Progenitor cell of endocrine pancreas (in vitro differentiated cells): Measurements from ENCODE around the gene SPATA46. TPM values are rescaled to one million over a fixed set of nuclear protein-coding genes. Genes with fewer than 3 reads are reported as not detected.

Source experiments
- DNase-seq: peaks from one replicate; pipeline ENCODE4 v3.0.0; 2021; ENCODE audit warnings: low spot score; ENCODE audit not compliant: unreplicated experiment
- H3K27ac Mint-ChIP-seq: 2 replicates; pipeline ENCODE4 v1.8.0; 2021; ENCODE audit warnings: mild to moderate bottlenecking, moderate library complexity, mixed read lengths
- H3K27me3 Mint-ChIP-seq: 2 replicates; pipeline ENCODE4 v1.8.0; 2021; ENCODE audit warnings: mixed read lengths
- H3K36me3 Mint-ChIP-seq: 2 replicates; pipeline ENCODE4 v1.8.0; 2022; ENCODE audit warnings: mixed read lengths; ENCODE audit not compliant: insufficient read depth
- H3K4me1 Mint-ChIP-seq: 2 replicates; pipeline ENCODE4 v1.8.0; 2021; ENCODE audit warnings: low read depth, mixed read lengths
- H3K4me3 Mint-ChIP-seq: 2 replicates; pipeline ENCODE4 v1.8.0; 2021; ENCODE audit warnings: low read depth, mild to moderate bottlenecking, moderate library complexity, mixed read lengths
- H3K9me3 Mint-ChIP-seq: 2 replicates; pipeline ENCODE4 v1.8.0; 2021; ENCODE audit warnings: low read depth, mixed read lengths
- total RNA-seq: library from RNA; stranded (reverse); gene quantifications from 2 replicates; pipeline ENCODE4 v1.2.1, GENCODE V29; 2021
- TF ChIP-seq, protein P1 (sequence below): fragments of 200-600 bp; sonication (generic); IDR thresholded peaks from one replicate; pipeline ENCODE4 v1.5.0; 2021; ENCODE audit warnings: antibody characterized with exemption, mild to moderate bottlenecking; ENCODE audit not compliant: unreplicated experiment

Gene SPATA46
- total RNA-seq, 1 donor from 2014 or later = not detected

DNA sequence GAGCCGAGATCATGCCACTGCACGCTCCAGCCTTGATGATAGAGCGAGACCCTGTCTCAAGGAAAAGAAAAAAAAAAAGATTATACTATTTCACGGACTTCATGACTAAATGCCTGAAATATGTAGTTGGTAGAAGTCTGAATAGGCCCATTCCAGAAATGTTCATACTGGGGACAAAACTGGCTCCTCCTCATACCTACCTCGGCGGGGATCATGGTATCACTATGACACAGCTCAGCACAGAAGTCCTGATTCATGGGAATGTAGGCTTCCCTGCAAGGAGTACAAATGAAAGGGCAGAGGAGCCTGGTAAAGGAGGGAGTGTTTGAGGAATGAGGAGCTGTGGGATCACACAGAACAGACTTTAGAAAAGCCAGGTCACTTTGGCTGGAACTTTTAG lies 5.0 kb downstream of the SPATA46 start:
- Mint-ChIP-seq H3K27ac (no peak overlapping the region), H3K27me3 (no peaks in the 10 kb centered on the region), H3K36me3 (no peaks in the 10 kb centered on the region), H3K4me1 (peaks cover 3% of the 10 kb centered on the region), H3K4me3 (no peak overlapping the region), H3K9me3 (no peaks in the 10 kb centered on the region)
- no peak for DNase-seq
- TF ChIP-seq, protein P1, sequence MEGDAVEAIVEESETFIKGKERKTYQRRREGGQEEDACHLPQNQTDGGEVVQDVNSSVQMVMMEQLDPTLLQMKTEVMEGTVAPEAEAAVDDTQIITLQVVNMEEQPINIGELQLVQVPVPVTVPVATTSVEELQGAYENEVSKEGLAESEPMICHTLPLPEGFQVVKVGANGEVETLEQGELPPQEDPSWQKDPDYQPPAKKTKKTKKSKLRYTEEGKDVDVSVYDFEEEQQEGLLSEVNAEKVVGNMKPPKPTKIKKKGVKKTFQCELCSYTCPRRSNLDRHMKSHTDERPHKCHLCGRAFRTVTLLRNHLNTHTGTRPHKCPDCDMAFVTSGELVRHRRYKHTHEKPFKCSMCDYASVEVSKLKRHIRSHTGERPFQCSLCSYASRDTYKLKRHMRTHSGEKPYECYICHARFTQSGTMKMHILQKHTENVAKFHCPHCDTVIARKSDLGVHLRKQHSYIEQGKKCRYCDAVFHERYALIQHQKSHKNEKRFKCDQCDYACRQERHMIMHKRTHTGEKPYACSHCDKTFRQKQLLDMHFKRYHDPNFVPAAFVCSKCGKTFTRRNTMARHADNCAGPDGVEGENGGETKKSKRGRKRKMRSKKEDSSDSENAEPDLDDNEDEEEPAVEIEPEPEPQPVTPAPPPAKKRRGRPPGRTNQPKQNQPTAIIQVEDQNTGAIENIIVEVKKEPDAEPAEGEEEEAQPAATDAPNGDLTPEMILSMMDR = no peak

DNA sequence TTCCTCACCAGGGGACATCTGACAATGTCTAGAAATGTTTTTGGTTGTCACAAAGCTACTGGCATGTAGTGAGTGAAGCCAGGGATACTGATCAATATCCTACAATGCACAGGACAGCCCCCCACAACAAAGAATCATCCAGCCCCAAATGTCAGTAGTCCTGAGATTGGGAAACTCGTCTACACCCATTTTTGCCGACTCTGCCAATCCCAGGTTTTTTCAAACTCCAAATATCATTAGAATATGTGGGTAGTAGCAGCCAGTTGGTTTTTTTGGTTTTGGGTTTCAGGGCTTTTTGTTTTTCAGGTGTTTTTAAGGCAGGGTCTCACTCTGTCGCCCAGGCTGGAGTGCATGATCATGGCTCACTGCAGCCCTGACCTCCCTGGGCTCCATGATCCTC lies 5.9 kb downstream of the SPATA46 start:
- Mint-ChIP-seq H3K27me3 (no peaks in the 10 kb centered on the region), H3K27ac (no peak overlapping the region), H3K4me1 (no peaks in the 10 kb centered on the region)

DNA sequence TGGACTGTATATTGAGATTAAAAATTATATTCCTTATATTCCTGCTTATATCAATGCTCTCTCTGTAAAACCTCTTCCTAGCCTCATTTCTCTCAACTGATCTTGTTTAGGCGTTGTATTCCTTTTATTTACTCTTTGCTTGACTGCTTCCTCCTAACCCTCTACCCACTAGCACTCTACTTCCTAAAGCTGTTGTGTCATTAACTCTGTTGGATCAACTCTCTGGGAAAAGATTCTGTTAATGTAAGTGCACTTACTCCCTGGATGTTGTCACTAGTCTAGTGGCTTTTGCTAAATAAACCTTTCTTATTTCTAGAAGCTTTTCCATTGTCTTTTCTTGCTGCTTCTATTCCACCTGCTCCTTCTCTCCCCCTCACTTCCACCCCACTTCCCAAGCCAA lies 6.5 kb downstream of the SPATA46 start:
- TF ChIP-seq, protein P1 = no peak
- no peaks in the 10 kb centered on the region for H3K27me3 Mint-ChIP-seq
- H3K4me1 Mint-ChIP-seq = no peaks in the 10 kb centered on the region
- no peak overlapping the region for H3K27ac Mint-ChIP-seq
- no peaks in the 10 kb centered on the region for H3K9me3 Mint-ChIP-seq
- H3K36me3 Mint-ChIP-seq = no peaks in the 10 kb centered on the region
- H3K4me3 Mint-ChIP-seq = no peak overlapping the region
- DNase-seq = no peak

More for the DNA sequence above, 5.9 kb downstream of the SPATA46 start:
- Mint-ChIP-seq H3K9me3 (no peaks in the 10 kb centered on the region), H3K4me3 (no peak overlapping the region), H3K36me3 (no peaks in the 10 kb centered on the region)
- DNase-seq = no peak
- TF ChIP-seq, protein P1 = no peak

DNA sequence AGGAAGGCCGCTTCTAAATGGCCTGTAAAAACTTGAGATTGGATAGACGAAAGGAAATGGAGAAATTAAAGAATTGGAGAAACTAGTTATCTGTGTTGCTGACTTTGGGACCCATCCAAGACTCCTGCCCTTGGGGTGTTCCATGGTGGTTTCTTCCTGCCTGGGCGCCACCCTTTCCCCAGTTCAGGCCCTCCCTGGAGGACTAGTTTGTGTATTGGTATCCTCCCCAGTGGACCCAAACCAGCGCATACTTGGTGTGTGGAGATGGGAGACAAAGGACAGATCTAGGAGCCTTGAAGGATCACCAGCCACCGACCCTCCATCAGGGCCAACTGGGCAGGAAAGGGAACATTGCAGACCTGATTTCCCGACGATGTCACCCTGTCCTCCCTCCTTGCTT lies 7.1 kb downstream of the SPATA46 start:
- H3K9me3 Mint-ChIP-seq = no peaks in the 10 kb centered on the region

DNA sequence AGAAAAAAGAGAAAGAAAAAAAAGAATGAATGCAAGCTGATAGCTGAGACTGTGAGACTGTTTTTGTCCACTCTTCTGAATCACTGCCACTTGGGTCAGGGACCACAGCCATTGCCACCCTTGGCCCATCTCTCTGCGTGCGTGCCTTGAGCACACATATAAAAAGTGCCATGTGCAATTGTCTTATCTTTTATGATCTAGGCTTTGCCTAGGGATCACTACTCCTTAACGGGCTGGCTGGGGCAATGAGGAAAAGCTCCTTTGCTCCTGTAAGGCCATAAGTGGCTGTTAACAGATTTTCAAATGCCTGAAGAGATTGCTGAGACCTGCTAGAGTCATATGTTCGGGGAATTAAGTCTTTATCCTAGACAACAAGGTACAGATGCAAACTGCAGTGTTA lies 8.2 kb downstream of the SPATA46 start:
- H3K27me3 Mint-ChIP-seq = no peaks in the 10 kb centered on the region
- H3K4me3 Mint-ChIP-seq = no peak overlapping the region
- no peaks in the 10 kb centered on the region for H3K4me1 Mint-ChIP-seq
- H3K36me3 Mint-ChIP-seq = no peaks in the 10 kb centered on the region
- no peak for DNase-seq
- TF ChIP-seq, protein P1 = no peak
- H3K9me3 Mint-ChIP-seq = no peaks in the 10 kb centered on the region
- no peak overlapping the region for H3K27ac Mint-ChIP-seq

More for the DNA sequence above, 7.1 kb downstream of the SPATA46 start:
- Mint-ChIP-seq H3K4me3 (no peak overlapping the region), H3K4me1 (no peaks in the 10 kb centered on the region), H3K27ac (no peak overlapping the region), H3K27me3 (no peaks in the 10 kb centered on the region), H3K36me3 (no peaks in the 10 kb centered on the region)
- TF ChIP-seq, protein P1 = no peak
- DNase-seq = no peak
